HepG2 (cell line): ENCODE data around the gene DNAJC12. TPM values are rescaled to one million over a fixed set of nuclear protein-coding genes. Genes with fewer than 3 reads are reported as not detected.

ENCODE experiments used
- DR1 ChIP-seq: sonication (generic); formaldehyde crosslinking; IDR thresholded peaks from 2 replicates; pipeline ENCODE4 v1.8.0; 2021; ENCODE audit warnings: mild to moderate bottlenecking, missing genetic modification reagents, inconsistent platforms
- FOSL2 ChIP-seq: sonication (generic); formaldehyde crosslinking; IDR thresholded peaks from 2 replicates; pipeline ENCODE4 v1.4.0; 2020; ENCODE audit warnings: missing genetic modification reagents
- FOXP1 ChIP-seq, 2 experiments: fragments of 450-650 bp in 1 of 2; IDR thresholded peaks; 2 replicates each; pipeline ENCODE4 v1.6.1; 2017 to 2018; ENCODE audit warnings: antibody characterized with exemption in 1 of 2
- GMEB2 ChIP-seq: IDR thresholded peaks from 2 replicates; pipeline ENCODE4 v1.6.1; 2016; ENCODE audit warnings: missing biosample characterization, missing genetic modification reagents, low read depth
- HCFC1 ChIP-seq: fragments of 150-350 bp; IDR thresholded peaks from 2 replicates; pipeline ENCODE4 v1.6.1; 2014; ENCODE audit warnings: low read depth, low read length
- HDAC1 ChIP-seq: sonication (generic); formaldehyde crosslinking; IDR thresholded peaks from 2 replicates; pipeline ENCODE4 v1.5.1; 2020; ENCODE audit warnings: mild to moderate bottlenecking, missing genetic modification reagents
- HINFP ChIP-seq: sonication (generic); formaldehyde crosslinking; IDR thresholded peaks from 2 replicates; pipeline ENCODE4 v1.4.0; 2020; ENCODE audit warnings: low read depth, mild to moderate bottlenecking, missing genetic modification reagents
- KDM1A ChIP-seq: IDR thresholded peaks from 2 replicates; pipeline ENCODE4 v1.6.1; 2016; ENCODE audit warnings: missing compliant biosample characterization
- KDM3A ChIP-seq: IDR thresholded peaks from 2 replicates; pipeline ENCODE4 v1.6.1; 2018; ENCODE audit warnings: low read depth, missing compliant biosample characterization
- NR1H2 ChIP-seq: sonication (generic); formaldehyde crosslinking; IDR thresholded peaks from 2 replicates; pipeline ENCODE4 v1.8.1; 2022; ENCODE audit warnings: low read depth, missing genetic modification reagents, borderline replicate concordance
- POLR2A ChIP-seq, 2 experiments: IDR thresholded peaks; 2 replicates each; pipeline ENCODE4 v1.6.1; 2011; ENCODE audit warnings: low read depth in 2 of 2, low read length in 2 of 2, mild to moderate bottlenecking in 1 of 2, moderate library complexity in 1 of 2; ENCODE audit not compliant: insufficient read depth in 1 of 2
- POLR2AphosphoS5 ChIP-seq: IDR thresholded peaks from 2 replicates; pipeline ENCODE4 v1.6.1; 2012; ENCODE audit warnings: low read depth, low read length
- SMYD3 ChIP-seq: sonication (generic); formaldehyde crosslinking; IDR thresholded peaks from 2 replicates; pipeline ENCODE4 v1.8.1; 2023; ENCODE audit warnings: mild to moderate bottlenecking, missing genetic modification reagents
- TAF15 ChIP-seq: fragments of 200-400 bp; formaldehyde crosslinking; IDR thresholded peaks from one replicate; pipeline ENCODE4 v1.6.1; 2018; ENCODE audit warnings: mild to moderate bottlenecking, low read depth, low read length; ENCODE audit not compliant: poor library complexity, severe bottlenecking
- ZC3H4 ChIP-seq: sonication (generic); formaldehyde crosslinking; IDR thresholded peaks from 2 replicates; pipeline ENCODE4 v1.4.0; 2020; ENCODE audit warnings: missing genetic modification reagents, borderline replicate concordance
- ZHX1 ChIP-seq: sonication (generic); formaldehyde crosslinking; IDR thresholded peaks from 2 replicates; pipeline ENCODE4 v1.8.1; 2022; ENCODE audit warnings: low read depth, mild to moderate bottlenecking, missing genetic modification reagents
- ZNF230 ChIP-seq: sonication (generic); formaldehyde crosslinking; IDR thresholded peaks from 2 replicates; pipeline ENCODE4 v1.4.0; 2020; ENCODE audit warnings: mild to moderate bottlenecking, missing genetic modification reagents
- ZNF354B ChIP-seq: sonication (generic); formaldehyde crosslinking; IDR thresholded peaks from 2 replicates; pipeline ENCODE4 v1.8.0; 2022; ENCODE audit warnings: mild to moderate bottlenecking, missing genetic modification reagents
- ZNF367 ChIP-seq: sonication (generic); formaldehyde crosslinking; IDR thresholded peaks from 2 replicates; pipeline ENCODE4 v1.4.0; 2020; ENCODE audit warnings: missing genetic modification reagents, borderline replicate concordance
- ZNF382 ChIP-seq: sonication (generic); formaldehyde crosslinking; IDR thresholded peaks from 2 replicates; pipeline ENCODE4 v1.5.0; 2020; ENCODE audit warnings: missing genetic modification reagents, mild to moderate bottlenecking, borderline replicate concordance
- ZNF564 ChIP-seq: sonication (generic); formaldehyde crosslinking; IDR thresholded peaks from 2 replicates; pipeline ENCODE4 v1.8.1; 2023; ENCODE audit warnings: mild to moderate bottlenecking, missing genetic modification reagents
- ZNF570 ChIP-seq: sonication (generic); formaldehyde crosslinking; IDR thresholded peaks from 2 replicates; pipeline ENCODE4 v1.4.0; 2020; ENCODE audit warnings: mild to moderate bottlenecking, missing genetic modification reagents, borderline replicate concordance
- ZNF607 ChIP-seq: sonication (generic); formaldehyde crosslinking; IDR thresholded peaks from 2 replicates; pipeline ENCODE4 v1.5.1; 2020; ENCODE audit warnings: missing genetic modification reagents, mild to moderate bottlenecking, borderline replicate concordance
- ZNF652 ChIP-seq: IDR thresholded peaks from 2 replicates; pipeline ENCODE4 v1.6.1; 2016; ENCODE audit warnings: low read depth, borderline replicate concordance
- ZNF746 ChIP-seq: sonication (generic); formaldehyde crosslinking; IDR thresholded peaks from 2 replicates; pipeline ENCODE4 v1.8.0; 2022; ENCODE audit warnings: mild to moderate bottlenecking, missing genetic modification reagents
- ZNF777 ChIP-seq: sonication (generic); formaldehyde crosslinking; IDR thresholded peaks from 2 replicates; pipeline ENCODE4 v1.4.0; 2020; ENCODE audit warnings: missing genetic modification reagents
- polyA plus RNA-seq, 8 experiments: library from polyadenylated mRNA; depleted of rRNA in 3 of 8; stranded (reverse) in 7 of 8; unstranded in 1 of 8; fragments of >200 nt; fragmentation: Illumina TruSeq in 4 of 8; extraction: Trizol in 4 of 8; gene quantifications; 2 replicates each; pipeline versions ENCODE4 v1.2.1 to v1.2.3, GENCODE V29; 2011 to 2016; ENCODE audit warnings: low read depth in 4 of 8, missing spikeins in 1 of 8, mixed read lengths in 1 of 8; ENCODE audit not compliant: insufficient read depth in 1 of 8
- total RNA-seq, 5 experiments: library from RNA; depleted of rRNA; stranded (reverse); fragments of >200 nt; fragmentation: Illumina TruSeq; extraction: Trizol; gene quantifications; 2 replicates each; pipeline ENCODE4 v1.2.3, GENCODE V29; 2016; ENCODE audit warnings: low read depth in 1 of 5
- TF ChIP-seq, protein P1 (sequence below): IDR thresholded peaks from 2 replicates; pipeline ENCODE4 v1.6.1; 2016; ENCODE audit warnings: low read depth, borderline replicate concordance

The DNAJC12 gene
- total and polyA plus RNA-seq, 2 of the 13 experiments (the other 11 are each of a cell fraction or from before 2014, with no cell fraction given): 11.6 to 43.9 TPM

GRCh38 chr10:67884313-67884841 is 46.4 kb upstream of the DNAJC12 start, which contains the start of gene SIRT1 (continued):
- TF ChIP-seq ZHX1 (peak; percentile 85), ZNF564 (CRISPR knock-in tag) (no peak), ZNF746 (CRISPR knock-in tag) (peak; percentile 81), KDM1A (no peak), DR1 (CRISPR knock-in tag) (peak; percentile 95), ZNF382 (CRISPR knock-in tag) (no peak), GMEB2 (CRISPR knock-in tag) (0 out of 2 replicates have a peak, but pooled peaks have one; percentile 31), KDM3A (CRISPR knock-in tag) (peak; percentile 97), SMYD3 (CRISPR knock-in tag) (peak; percentile 62; the same call in 1 of the 2 replicates), TAF15 (no peak), ZNF652 (peak; percentile 27; the same call in 1 of the 2 replicates), ZNF607 (CRISPR knock-in tag) (0 out of 2 replicates have a peak, but pooled peaks have one; percentile 82), NR1H2 (CRISPR knock-in tag) (no peak), HINFP (no peak), ZNF230 (CRISPR knock-in tag) (no peak), ZNF570 (no peak), FOSL2 (CRISPR knock-in tag) (peak; percentile 64), ZC3H4 (CRISPR knock-in tag) (no peak), ZNF777 (CRISPR knock-in tag) (peak; percentile 78), POLR2AphosphoS5 (peak; percentile 89), ZNF354B (peak; percentile 75; the same call in 1 of the 2 replicates), HDAC1 (CRISPR knock-in tag) (peak; percentile 89), ZNF367 (CRISPR knock-in tag) (peak; percentile 99), FOXP1 (IDR thresholded peaks at IDR 0.05) (0 out of 2 replicates have a peak, but pooled peaks have one; percentile 20), FOXP1 (CRISPR knock-in tag; IDR thresholded peaks at IDR 0.05) (peak; percentile 74), POLR2A (IDR thresholded peaks at IDR 0.05; ENCODE audit: insufficient read depth in 1 of 2, low read depth in 2 of 2, low read length in 2 of 2) (peak; percentile 93 to 95), HCFC1 (peak; percentile 11; the same call in 1 of the 2 replicates)
- TF ChIP-seq, protein P1, sequence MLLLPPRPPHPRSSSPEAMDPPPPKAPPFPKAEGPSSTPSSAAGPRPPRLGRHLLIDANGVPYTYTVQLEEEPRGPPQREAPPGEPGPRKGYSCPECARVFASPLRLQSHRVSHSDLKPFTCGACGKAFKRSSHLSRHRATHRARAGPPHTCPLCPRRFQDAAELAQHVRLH (CRISPR knock-in tag): peak; percentile 84; the same call in 1 of the 2 replicates
